Measurements from ENCODE around the gene CPLX1. TPM values are rescaled to one million over a fixed set of nuclear protein-coding genes. Genes with fewer than 3 reads are reported as not detected.

The CPLX1 gene
- total RNA-seq, 1 experiment from 2014 or later, result 14.5 TPM

DNA sequence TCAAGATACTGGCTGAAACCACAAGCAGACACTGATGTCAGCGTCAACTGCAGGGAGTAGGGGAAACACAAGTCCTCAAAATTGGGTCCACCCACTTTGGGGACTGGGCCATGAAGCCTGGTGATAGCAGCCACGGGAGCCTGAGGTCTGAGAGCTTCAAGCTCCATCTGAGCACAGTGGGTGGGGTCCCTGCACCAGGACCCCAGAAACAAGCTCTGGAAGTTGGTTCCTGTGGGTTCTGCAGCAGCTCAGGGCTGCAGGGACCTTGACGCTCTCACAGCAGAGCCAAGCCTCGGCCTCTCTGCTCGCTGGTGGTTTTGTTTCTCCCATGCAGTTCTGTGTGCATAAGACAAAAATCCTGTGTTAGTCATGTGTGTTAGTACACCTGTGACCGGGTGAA is 54.5 kb downstream of the CPLX1 start:
- Histone ChIP-seq H3K27me3 (ENCODE audit: insufficient read depth, low read length) (no peaks in the 10 kb centered on the region), H2AFZ (ENCODE audit: low read depth, low read length, poor library complexity, severe bottlenecking) (no peak overlapping the region), H3K9me2 (ENCODE audit: insufficient read depth) (no peaks in the 10 kb centered on the region), H3K4me3 (replicated peaks in 1 of 2; ENCODE audit: low read depth in 1 of 2, low read length in 2 of 2) (no peak overlapping the region), H3K4me2 (ENCODE audit: low read length) (no peak overlapping the region), H3K27ac (ENCODE audit: low read depth, low read length) (no peak overlapping the region), H3K36me3 (ENCODE audit: control insufficient read depth in 1 of 2, insufficient read depth in 2 of 2, low read length in 2 of 2) (peaks cover 20 to 31% of the 10 kb centered on the region in 2 experiments), H3K4me1 (ENCODE audit: control insufficient read depth in 1 of 2, insufficient read depth in 2 of 2, low read length in 2 of 2) (no peaks in the 10 kb centered on the region), H4K20me1 (ENCODE audit: insufficient read depth) (peaks cover 10% of the 10 kb centered on the region; the same call in 1 of the 2 replicates), H3K79me2 (ENCODE audit: insufficient read depth, low read length) (peaks cover 69% of the 10 kb centered on the region), H3K9me3 (ENCODE audit: control insufficient read depth in 1 of 2, insufficient read depth in 1 of 2, low read depth in 1 of 2, low read length in 2 of 2) (no peaks in the 10 kb centered on the region), H3K9ac (ENCODE audit: low read length) (no peak overlapping the region)
- no TSS peak for BruUV-seq (replicated peaks)
- ChIA-PET POLR2A (no interaction called here), RAD21 (ENCODE audit: low non-redundant PET in 1 of 2, low total read pairs in 2 of 2, uncharacterized antibody in 2 of 2, unreplicated experiment in 2 of 2) (no interaction called here), CTCF (no interaction called here)
- ATAC-seq, result no peak
- intact Hi-C loops (cut with micrococcal nuclease), result no loop called here
- no peak for DNase-seq (ENCODE audit: low read depth, low spot score)
- TF ChIP-seq, protein P1, sequence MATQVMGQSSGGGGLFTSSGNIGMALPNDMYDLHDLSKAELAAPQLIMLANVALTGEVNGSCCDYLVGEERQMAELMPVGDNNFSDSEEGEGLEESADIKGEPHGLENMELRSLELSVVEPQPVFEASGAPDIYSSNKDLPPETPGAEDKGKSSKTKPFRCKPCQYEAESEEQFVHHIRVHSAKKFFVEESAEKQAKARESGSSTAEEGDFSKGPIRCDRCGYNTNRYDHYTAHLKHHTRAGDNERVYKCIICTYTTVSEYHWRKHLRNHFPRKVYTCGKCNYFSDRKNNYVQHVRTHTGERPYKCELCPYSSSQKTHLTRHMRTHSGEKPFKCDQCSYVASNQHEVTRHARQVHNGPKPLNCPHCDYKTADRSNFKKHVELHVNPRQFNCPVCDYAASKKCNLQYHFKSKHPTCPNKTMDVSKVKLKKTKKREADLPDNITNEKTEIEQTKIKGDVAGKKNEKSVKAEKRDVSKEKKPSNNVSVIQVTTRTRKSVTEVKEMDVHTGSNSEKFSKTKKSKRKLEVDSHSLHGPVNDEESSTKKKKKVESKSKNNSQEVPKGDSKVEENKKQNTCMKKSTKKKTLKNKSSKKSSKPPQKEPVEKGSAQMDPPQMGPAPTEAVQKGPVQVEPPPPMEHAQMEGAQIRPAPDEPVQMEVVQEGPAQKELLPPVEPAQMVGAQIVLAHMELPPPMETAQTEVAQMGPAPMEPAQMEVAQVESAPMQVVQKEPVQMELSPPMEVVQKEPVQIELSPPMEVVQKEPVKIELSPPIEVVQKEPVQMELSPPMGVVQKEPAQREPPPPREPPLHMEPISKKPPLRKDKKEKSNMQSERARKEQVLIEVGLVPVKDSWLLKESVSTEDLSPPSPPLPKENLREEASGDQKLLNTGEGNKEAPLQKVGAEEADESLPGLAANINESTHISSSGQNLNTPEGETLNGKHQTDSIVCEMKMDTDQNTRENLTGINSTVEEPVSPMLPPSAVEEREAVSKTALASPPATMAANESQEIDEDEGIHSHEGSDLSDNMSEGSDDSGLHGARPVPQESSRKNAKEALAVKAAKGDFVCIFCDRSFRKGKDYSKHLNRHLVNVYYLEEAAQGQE (IDR thresholded peaks at IDR 0.05; ENCODE audit: low read depth), result no peak
- no peak for TF ChIP-seq ZNF274 (IDR thresholded peaks at IDR 0.05; ENCODE audit: low read depth, low read length)
- no peak for TF ChIP-seq FOSL1 (IDR thresholded peaks at IDR 0.05; ENCODE audit: low read depth)
- no peak for TF ChIP-seq MAX (IDR thresholded peaks at IDR 0.05)
- TF ChIP-seq YY1 (IDR thresholded peaks at IDR 0.05; ENCODE audit: extremely low read depth, insufficient replicate concordance, low read depth, low read length), result no peak
- no peak for TF ChIP-seq EZH2phosphoT487 (IDR thresholded peaks at IDR 0.05; ENCODE audit: borderline replicate concordance)
- no peak for TF ChIP-seq RAD21 (IDR thresholded peaks at IDR 0.05; ENCODE audit: low read depth)
- no peak for TF ChIP-seq SP1 (IDR thresholded peaks at IDR 0.05; ENCODE audit: low read depth)
- no peak for TF ChIP-seq SIN3A (IDR thresholded peaks at IDR 0.05; ENCODE audit: low read depth)
